IMR-90 (cell line): ENCODE measurements around the gene HOXA5. TPM values are rescaled to one million over a fixed set of nuclear protein-coding genes. Genes with fewer than 3 reads are reported as not detected.

ENCODE experiments used
- ATAC-seq: fragments of 200-7000 bp; cut with Tn5 transposase; 2 replicates; pipeline ENCODE4 v1.9.1; 2020; ENCODE audit warnings: low read depth, mild to moderate bottlenecking, moderate library complexity
- BruUV-seq: library from RNA; stranded (reverse); fragments of 400-500 nt; replicated peaks from 2 replicates; lab custom pipeline; 2021; lab: Mats Ljungman, UMichigan
- CTCF ChIA-PET: fragments of 300-600 bp; formaldehyde crosslinking; extraction: SDS; loops from one replicate; lab custom pipeline; 2021; ENCODE audit warnings: antibody characterized with exemption; lab: Yijun Ruan, JAX
- POLR2A ChIA-PET: fragments of 300-600 bp; sonication (Branson Sonifier 250); formaldehyde crosslinking; loops from one replicate; lab custom pipeline; 2022; ENCODE audit warnings: antibody characterized with exemption; ENCODE audit not compliant: unreplicated experiment; lab: Charles Lee
- DNase-seq: peaks from one replicate; pipeline ENCODE4 v3.0.0; 2013
- H2AFZ ChIP-seq: replicated peaks from 2 replicates; pipeline ENCODE3; 2013; ENCODE audit warnings: low read length, mild to moderate bottlenecking; ENCODE audit not compliant: poor library complexity
- H2AK5ac ChIP-seq: 2 replicates; pipeline ENCODE4 v1.6.1; 2013; ENCODE audit warnings: low read depth, low read length, inconsistent platforms
- H2AK9ac ChIP-seq: replicated peaks from 2 replicates; pipeline ENCODE3; 2013; ENCODE audit warnings: mild to moderate bottlenecking, low read depth, low read length, moderate library complexity; ENCODE audit not compliant: poor library complexity
- H2BK120ac ChIP-seq: 2 replicates; pipeline ENCODE4 v1.6.1; 2013; ENCODE audit warnings: low read depth, low read length, inconsistent platforms
- H2BK15ac ChIP-seq: 3 replicates; pipeline ENCODE4 v1.6.1; 2013; ENCODE audit warnings: low read depth, low read length, inconsistent platforms
- H2BK20ac ChIP-seq: 2 replicates; pipeline ENCODE4 v1.6.1; 2013; ENCODE audit warnings: low read depth, mild to moderate bottlenecking, inconsistent platforms, low read length, moderate library complexity
- H2BK5ac ChIP-seq: 2 replicates; pipeline ENCODE4 v1.6.1; 2013; ENCODE audit warnings: mild to moderate bottlenecking, low read depth, low read length, inconsistent platforms; ENCODE audit not compliant: poor library complexity, severe bottlenecking
- H3K14ac ChIP-seq: replicated peaks from 2 replicates; pipeline ENCODE4 v1.6.1; 2013; ENCODE audit warnings: low read depth, low read length, inconsistent platforms
- H3K18ac ChIP-seq: 2 replicates; pipeline ENCODE4 v1.6.1; 2013; ENCODE audit warnings: low read depth, low read length, control low read depth
- H3K23ac ChIP-seq: 2 replicates; pipeline ENCODE4 v1.6.1; 2013; ENCODE audit warnings: low read depth, low read length, inconsistent platforms
- H3K27ac ChIP-seq: 2 replicates; pipeline ENCODE4 v1.5.1; 2013; ENCODE audit warnings: mild to moderate bottlenecking, control low read depth, low read length; ENCODE audit not compliant: insufficient read depth
- H3K27me3 ChIP-seq: 2 replicates; pipeline ENCODE4 v1.6.1; 2013; ENCODE audit warnings: low read length; ENCODE audit not compliant: control insufficient read depth, insufficient read depth
- H3K36me3 ChIP-seq: 2 replicates; pipeline ENCODE4 v1.6.1; 2013; ENCODE audit warnings: low read length, mixed read lengths; ENCODE audit not compliant: control insufficient read depth, insufficient read depth
- H3K4ac ChIP-seq: 2 replicates; pipeline ENCODE4 v1.6.1; 2013; ENCODE audit warnings: low read depth, low read length, inconsistent platforms
- H3K4me1 ChIP-seq: 2 replicates; pipeline ENCODE4 v1.6.1; 2013; ENCODE audit warnings: low read length, mixed read lengths; ENCODE audit not compliant: control insufficient read depth, insufficient read depth
- H3K4me2 ChIP-seq: 2 replicates; pipeline ENCODE4 v1.6.1; 2013; ENCODE audit warnings: low read depth, mild to moderate bottlenecking, control low read depth, low read length, moderate library complexity
- H3K4me3 ChIP-seq: 2 replicates; pipeline ENCODE4 v1.5.1; 2013; ENCODE audit warnings: low read depth, mild to moderate bottlenecking, control low read depth, low read length, moderate library complexity; ENCODE audit not compliant: insufficient read depth
- H3K56ac ChIP-seq: 2 replicates; pipeline ENCODE4 v1.6.1; 2013; ENCODE audit warnings: low read length, inconsistent platforms; ENCODE audit not compliant: insufficient read depth; ENCODE audit errors: extremely low read depth
- H3K79me1 ChIP-seq, 2 experiments: 2 replicates each; pipeline ENCODE4 v1.6.1; 2013; ENCODE audit warnings: low read length in 2 of 2, inconsistent platforms in 1 of 2, low read depth in 1 of 2
- H3K9ac ChIP-seq: 2 replicates; pipeline ENCODE4 v1.6.1; 2013; ENCODE audit warnings: low read depth, low read length, control low read depth
- H3K9me1 ChIP-seq: 2 replicates; pipeline ENCODE4 v1.6.1; 2013; ENCODE audit warnings: low read length, inconsistent platforms; ENCODE audit not compliant: insufficient read depth
- H3K9me3 ChIP-seq: 2 replicates; pipeline ENCODE4 v1.6.1; 2013; ENCODE audit warnings: low read length; ENCODE audit not compliant: control insufficient read depth, insufficient read depth
- H4K20me1 ChIP-seq: 2 replicates; pipeline ENCODE4 v1.6.1; 2013; ENCODE audit warnings: low read length, inconsistent platforms; ENCODE audit not compliant: insufficient read depth
- H4K5ac ChIP-seq: 2 replicates; pipeline ENCODE4 v1.6.1; 2013; ENCODE audit warnings: mild to moderate bottlenecking, low read depth, low read length, control low read depth
- H4K8ac ChIP-seq, 2 experiments: 2 replicates each; pipeline ENCODE4 v1.6.1; 2013; ENCODE audit warnings: low read depth in 2 of 2, low read length in 2 of 2, control low read depth in 1 of 2, inconsistent platforms in 1 of 2
- H4K91ac ChIP-seq: 2 replicates; pipeline ENCODE4 v1.6.1; 2013; ENCODE audit warnings: low read depth, low read length, inconsistent platforms; ENCODE audit not compliant: insufficient read depth
- CHD1 ChIP-seq: IDR thresholded peaks from 2 replicates; pipeline ENCODE4 v1.6.1; 2012; ENCODE audit warnings: low read depth, low read length, improper control_type of control experiment
- FOS ChIP-seq: fragments of 150-350 bp; IDR thresholded peaks from 2 replicates; pipeline ENCODE4 v1.6.1; 2016; ENCODE audit warnings: low read depth, low read length
- NFE2L2 ChIP-seq: fragments of 150-350 bp; IDR thresholded peaks from 2 replicates; pipeline ENCODE4 v1.6.1; 2016; ENCODE audit warnings: low read depth, mild to moderate bottlenecking, low read length
- POLR2A ChIP-seq: IDR thresholded peaks from 2 replicates; pipeline ENCODE4 v1.6.1; 2012; ENCODE audit warnings: mild to moderate bottlenecking, low read depth, low read length
- RFX5 ChIP-seq: IDR thresholded peaks from 2 replicates; pipeline ENCODE4 v1.8.0; 2012; ENCODE audit warnings: low read depth, mild to moderate bottlenecking, low read length, moderate library complexity
- WGBS, 2 experiments: methylation state at CpG; one replicate each; pipeline versions ENCODE4 v1.1.5 to v1.1.7; 2013; ENCODE audit warnings: missing lambda C conversion rate in 2 of 2; ENCODE audit not compliant: insufficient read length in 1 of 2; ENCODE audit errors: extremely low coverage in 2 of 2; 5-methylcytosine and 5-hydroxymethylcytosine counted together
- dilution Hi-C: fragments of 300-500 bp; cut with HindIII; formaldehyde crosslinking; loops from one replicate; pipeline ENCODE4 v1.14.3; 2018; ENCODE audit warnings: low sequenced_read_pairs; ENCODE audit not compliant: unreplicated experiment
- in situ Hi-C: fragments of 300-500 bp; cut with MboI; formaldehyde crosslinking; loops from 3 replicates; pipeline ENCODE4 v1.14.3; 2019; ENCODE audit warnings: low sequenced_read_pairs, inconsistent platforms, mixed read lengths
- intact Hi-C: fragments of 100-400 bp; cut with micrococcal nuclease; formaldehyde crosslinking; loops from 2 replicates; pipeline ENCODE4 v1.10.0; 2022
- polyA plus RNA-seq, 3 experiments: library from polyadenylated mRNA; depleted of rRNA; stranded (reverse); fragments of >200 nt; gene quantifications; 2 replicates each; pipeline ENCODE4 v1.2.3, GENCODE V29; 2012; ENCODE audit warnings: low replicate concordance in 1 of 3
- total RNA-seq: library from RNA; depleted of rRNA; stranded (reverse); fragments of >200 nt; gene quantifications from 2 replicates; pipeline ENCODE4 v1.2.3, GENCODE V29; 2012
- TF ChIP-seq, protein P1 (sequence below): fragments of 150-350 bp; IDR thresholded peaks from 2 replicates; pipeline ENCODE4 v1.6.1; 2017; ENCODE audit warnings: mild to moderate bottlenecking, antibody characterized with exemption, low read length, low read depth
- TF ChIP-seq, protein P2 (sequence below): fragments of 150-350 bp; IDR thresholded peaks from 2 replicates; pipeline ENCODE4 v1.6.1; 2016; ENCODE audit warnings: low read depth, mild to moderate bottlenecking, low read length, moderate library complexity, borderline replicate concordance
- TF ChIP-seq, protein P3 (sequence below): conservative IDR thresholded peaks from 2 replicates; pipeline ENCODE4 v1.5.1; 2012; ENCODE audit warnings: mild to moderate bottlenecking, low read depth, low read length, improper control_type of control experiment

Gene HOXA5
- total and polyA plus RNA-seq, 2 of the 4 experiments (the other 2 are of a cell fraction) = 19.9 to 29.4 TPM

DNA sequence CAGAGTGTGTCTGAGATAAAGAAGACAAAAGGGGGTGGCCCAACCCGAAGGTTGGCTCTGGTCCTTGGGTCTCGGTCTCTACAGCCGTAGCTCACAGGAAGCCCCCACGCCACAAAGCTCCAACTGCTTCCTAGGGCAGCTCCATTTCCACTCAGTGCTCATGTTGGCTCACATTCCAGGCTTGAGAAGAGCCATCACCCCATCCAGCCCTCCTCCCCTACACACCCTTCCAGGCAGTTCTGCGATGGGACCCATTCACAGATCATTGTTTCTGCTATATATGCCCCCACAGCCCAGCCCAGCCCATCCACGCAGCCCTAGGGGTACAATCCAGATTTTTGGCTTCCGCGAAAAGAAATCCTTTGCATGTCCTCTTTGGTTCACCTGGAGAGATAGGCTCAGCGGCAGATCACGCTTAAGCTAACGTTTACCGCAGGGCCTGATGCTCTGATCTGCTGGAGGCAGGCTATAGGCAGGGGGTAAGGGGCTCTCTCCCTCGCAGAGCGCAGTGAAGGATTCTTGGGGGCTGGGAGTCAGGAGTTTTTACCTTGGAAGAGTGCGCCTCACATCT is 47.8 kb upstream of the HOXA5 start:
- POLR2A ChIA-PET = no interaction called here
- no peak overlapping the region for H2AFZ ChIP-seq
- no peaks in the 10 kb centered on the region for H3K79me1 ChIP-seq
- no peak overlapping the region for H4K5ac ChIP-seq
- no peak overlapping the region for H3K14ac ChIP-seq
- no peak overlapping the region for H3K9ac ChIP-seq
- H3K4me2 ChIP-seq = no peak overlapping the region
- no peak overlapping the region for H2AK5ac ChIP-seq
- H3K36me3 ChIP-seq = no peaks in the 10 kb centered on the region
- no peak overlapping the region for H3K23ac ChIP-seq
- H3K56ac ChIP-seq = no peak overlapping the region
- no peak overlapping the region for H4K91ac ChIP-seq
- intact Hi-C loops = loop anchor here (10.0 kb wide), 4 partner anchors 554 to 1914 kb away; partner anchors contain the start of gene TAX1BP1
- no peak for TF ChIP-seq CHD1
- TF ChIP-seq POLR2A = no peak
- TF ChIP-seq, protein P1, sequence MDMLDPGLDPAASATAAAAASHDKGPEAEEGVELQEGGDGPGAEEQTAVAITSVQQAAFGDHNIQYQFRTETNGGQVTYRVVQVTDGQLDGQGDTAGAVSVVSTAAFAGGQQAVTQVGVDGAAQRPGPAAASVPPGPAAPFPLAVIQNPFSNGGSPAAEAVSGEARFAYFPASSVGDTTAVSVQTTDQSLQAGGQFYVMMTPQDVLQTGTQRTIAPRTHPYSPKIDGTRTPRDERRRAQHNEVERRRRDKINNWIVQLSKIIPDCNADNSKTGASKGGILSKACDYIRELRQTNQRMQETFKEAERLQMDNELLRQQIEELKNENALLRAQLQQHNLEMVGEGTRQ = no peak
- TF ChIP-seq FOS = no peak
- TF ChIP-seq NFE2L2 = no peak
- TF ChIP-seq RFX5 = no peak
- TF ChIP-seq, protein P2, sequence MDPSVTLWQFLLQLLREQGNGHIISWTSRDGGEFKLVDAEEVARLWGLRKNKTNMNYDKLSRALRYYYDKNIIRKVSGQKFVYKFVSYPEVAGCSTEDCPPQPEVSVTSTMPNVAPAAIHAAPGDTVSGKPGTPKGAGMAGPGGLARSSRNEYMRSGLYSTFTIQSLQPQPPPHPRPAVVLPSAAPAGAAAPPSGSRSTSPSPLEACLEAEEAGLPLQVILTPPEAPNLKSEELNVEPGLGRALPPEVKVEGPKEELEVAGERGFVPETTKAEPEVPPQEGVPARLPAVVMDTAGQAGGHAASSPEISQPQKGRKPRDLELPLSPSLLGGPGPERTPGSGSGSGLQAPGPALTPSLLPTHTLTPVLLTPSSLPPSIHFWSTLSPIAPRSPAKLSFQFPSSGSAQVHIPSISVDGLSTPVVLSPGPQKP = no peak
- TF ChIP-seq, protein P3, sequence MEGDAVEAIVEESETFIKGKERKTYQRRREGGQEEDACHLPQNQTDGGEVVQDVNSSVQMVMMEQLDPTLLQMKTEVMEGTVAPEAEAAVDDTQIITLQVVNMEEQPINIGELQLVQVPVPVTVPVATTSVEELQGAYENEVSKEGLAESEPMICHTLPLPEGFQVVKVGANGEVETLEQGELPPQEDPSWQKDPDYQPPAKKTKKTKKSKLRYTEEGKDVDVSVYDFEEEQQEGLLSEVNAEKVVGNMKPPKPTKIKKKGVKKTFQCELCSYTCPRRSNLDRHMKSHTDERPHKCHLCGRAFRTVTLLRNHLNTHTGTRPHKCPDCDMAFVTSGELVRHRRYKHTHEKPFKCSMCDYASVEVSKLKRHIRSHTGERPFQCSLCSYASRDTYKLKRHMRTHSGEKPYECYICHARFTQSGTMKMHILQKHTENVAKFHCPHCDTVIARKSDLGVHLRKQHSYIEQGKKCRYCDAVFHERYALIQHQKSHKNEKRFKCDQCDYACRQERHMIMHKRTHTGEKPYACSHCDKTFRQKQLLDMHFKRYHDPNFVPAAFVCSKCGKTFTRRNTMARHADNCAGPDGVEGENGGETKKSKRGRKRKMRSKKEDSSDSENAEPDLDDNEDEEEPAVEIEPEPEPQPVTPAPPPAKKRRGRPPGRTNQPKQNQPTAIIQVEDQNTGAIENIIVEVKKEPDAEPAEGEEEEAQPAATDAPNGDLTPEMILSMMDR = no peak
- dilution Hi-C loops = no loop called here
- no peaks in the 10 kb centered on the region for H3K9me1 ChIP-seq
- H3K4me1 ChIP-seq = peaks cover 1% of the 10 kb centered on the region; the same call in 1 of the 2 replicates
- WGBS, 2 experiments = 33% methylated on average over 1 of the region's 15 CpGs; no CpG with 5 or more reads in 1 of the 2 experiments
- H4K20me1 ChIP-seq = peaks cover 10% of the 10 kb centered on the region; the same call in 1 of the 2 replicates
- CTCF ChIA-PET = interaction anchor here (0.7 kb wide), 1 partner anchor 1048 kb away, joined by 3 read pairs; no protein-coding TSS in a partner anchor
- ATAC-seq (no peak), DNase-seq (no peak)
- BruUV-seq = no TSS peak
- H3K27ac ChIP-seq = no peak overlapping the region
- H2BK15ac ChIP-seq = no peak overlapping the region
- no peak overlapping the region for H2AK9ac ChIP-seq
- H3K4me3 ChIP-seq = no peak overlapping the region
- no peak overlapping the region for H2BK5ac ChIP-seq
- H4K8ac ChIP-seq = no peak overlapping the region
- H3K9me3 ChIP-seq = peaks cover 16% of the 10 kb centered on the region; the same call in 1 of the 2 replicates
- H3K4ac ChIP-seq = no peak overlapping the region
- no peak overlapping the region for H3K18ac ChIP-seq
- H3K27me3 ChIP-seq = peaks cover 92% of the 10 kb centered on the region
- no peak overlapping the region for H2BK120ac ChIP-seq
- in situ Hi-C loops = loop anchor here (10.0 kb wide), 1 partner anchor 884 kb away; no protein-coding TSS in a partner anchor
- H2BK20ac ChIP-seq = no peak overlapping the region
